ENCODE results near the gene TMEM163. TPM values are rescaled to one million over a fixed set of nuclear protein-coding genes. Genes with fewer than 3 reads are reported as not detected.

TMEM163 gene
- polyA plus RNA-seq, 1 experiment, result not detected

DNA sequence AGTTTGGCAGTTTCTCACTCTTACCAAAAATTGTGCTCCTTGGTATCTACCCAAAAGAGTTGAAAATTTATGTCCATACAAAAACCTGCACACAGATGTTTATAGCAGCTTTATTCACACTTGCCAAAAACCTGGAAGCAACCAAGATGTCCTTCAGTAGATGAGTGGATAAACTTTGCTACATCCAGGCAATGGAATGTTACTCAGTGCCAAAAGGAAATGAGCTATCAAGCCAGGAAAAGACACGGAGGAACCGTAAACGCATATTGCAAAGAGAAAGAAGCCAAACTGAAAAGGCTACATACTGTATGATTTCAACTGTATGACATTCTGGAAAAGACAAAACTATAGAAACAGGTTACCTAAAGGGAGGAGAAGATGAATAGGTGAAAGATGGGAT, 36.1 kb downstream of the TMEM163 start:
- POLR2A ChIA-PET, result no interaction called here

DNA sequence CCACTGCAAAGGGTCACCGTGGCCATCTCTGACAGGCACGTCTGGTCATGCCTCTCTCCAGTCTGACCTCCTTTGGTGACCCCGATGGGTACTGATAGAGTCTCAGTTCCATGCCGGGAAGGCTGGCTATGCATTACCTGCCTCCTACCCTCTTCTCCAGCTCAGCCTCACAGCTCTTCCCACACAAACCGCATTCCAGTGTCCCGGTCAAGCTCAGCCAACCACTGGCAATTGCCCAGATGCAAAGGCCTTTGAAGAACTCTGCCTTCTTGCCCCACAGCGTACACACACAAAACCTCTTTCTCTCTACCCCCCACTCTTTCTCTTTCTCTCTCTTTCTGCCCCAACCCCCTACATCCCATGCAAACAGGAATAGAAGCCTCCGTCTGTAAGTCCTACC, 37.6 kb downstream of the TMEM163 start:
- ChIA-PET POLR2A (no interaction called here), CTCF (no interaction called here)
- H3K27me3 ChIP-seq (ENCODE audit: control insufficient read depth, insufficient read depth, low read length), result no peaks in the 10 kb centered on the region; the same call in 1 of the 2 replicates
- no peak for DNase-seq (ENCODE audit: low read depth)
- H3K4me3 ChIP-seq (ENCODE audit: low read depth, low read length), result no peak overlapping the region
- TF ChIP-seq, protein P1, sequence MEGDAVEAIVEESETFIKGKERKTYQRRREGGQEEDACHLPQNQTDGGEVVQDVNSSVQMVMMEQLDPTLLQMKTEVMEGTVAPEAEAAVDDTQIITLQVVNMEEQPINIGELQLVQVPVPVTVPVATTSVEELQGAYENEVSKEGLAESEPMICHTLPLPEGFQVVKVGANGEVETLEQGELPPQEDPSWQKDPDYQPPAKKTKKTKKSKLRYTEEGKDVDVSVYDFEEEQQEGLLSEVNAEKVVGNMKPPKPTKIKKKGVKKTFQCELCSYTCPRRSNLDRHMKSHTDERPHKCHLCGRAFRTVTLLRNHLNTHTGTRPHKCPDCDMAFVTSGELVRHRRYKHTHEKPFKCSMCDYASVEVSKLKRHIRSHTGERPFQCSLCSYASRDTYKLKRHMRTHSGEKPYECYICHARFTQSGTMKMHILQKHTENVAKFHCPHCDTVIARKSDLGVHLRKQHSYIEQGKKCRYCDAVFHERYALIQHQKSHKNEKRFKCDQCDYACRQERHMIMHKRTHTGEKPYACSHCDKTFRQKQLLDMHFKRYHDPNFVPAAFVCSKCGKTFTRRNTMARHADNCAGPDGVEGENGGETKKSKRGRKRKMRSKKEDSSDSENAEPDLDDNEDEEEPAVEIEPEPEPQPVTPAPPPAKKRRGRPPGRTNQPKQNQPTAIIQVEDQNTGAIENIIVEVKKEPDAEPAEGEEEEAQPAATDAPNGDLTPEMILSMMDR (IDR thresholded peaks at IDR 0.05; ENCODE audit: insufficient read depth, low read depth, low read length), result no peak
- H3K36me3 ChIP-seq (ENCODE audit: control insufficient read depth, insufficient read depth, low read length), result no peaks in the 10 kb centered on the region

More for the DNA sequence above, 36.1 kb downstream of the TMEM163 start:
- no peaks in the 10 kb centered on the region for H3K36me3 ChIP-seq (ENCODE audit: control insufficient read depth, insufficient read depth, low read length)
- TF ChIP-seq, protein P1 (IDR thresholded peaks at IDR 0.05; ENCODE audit: insufficient read depth, low read depth, low read length), result no peak
- no peaks in the 10 kb centered on the region; the same call in 1 of the 2 replicates for H3K27me3 ChIP-seq (ENCODE audit: control insufficient read depth, insufficient read depth, low read length)
- CTCF ChIA-PET, result interaction anchor here (0.9 kb wide), 1 partner anchor 25 kb away, joined by 3 read pairs; no protein-coding TSS in a partner anchor
- H3K4me3 ChIP-seq (ENCODE audit: low read depth, low read length), result no peak overlapping the region
- no peak for DNase-seq (ENCODE audit: low read depth)

DNA sequence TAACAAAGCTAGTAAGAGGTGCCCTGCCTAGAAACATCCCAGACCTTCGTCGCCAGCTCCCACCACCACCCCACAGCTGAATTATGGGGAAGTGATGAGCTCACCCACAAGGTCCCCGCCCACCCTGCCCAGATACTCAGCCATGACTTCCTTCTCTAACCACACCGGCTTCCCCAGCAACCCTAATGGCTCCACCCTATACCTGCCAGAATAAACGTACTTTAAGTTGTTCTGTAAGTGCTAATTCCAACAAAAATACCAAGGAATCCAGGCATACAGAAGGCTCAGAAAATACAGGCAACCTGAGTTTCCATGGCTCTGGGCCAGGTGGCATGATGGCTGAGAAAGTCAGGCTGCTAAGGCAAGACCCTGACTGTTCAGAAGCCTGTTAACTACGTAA, 39.1 kb downstream of the TMEM163 start:
- no peak for DNase-seq (ENCODE audit: low read depth)
- ChIA-PET CTCF (no interaction called here), POLR2A (no interaction called here)
- Histone ChIP-seq H3K27me3 (ENCODE audit: control insufficient read depth, insufficient read depth, low read length) (no peaks in the 10 kb centered on the region; the same call in 1 of the 2 replicates), H3K36me3 (ENCODE audit: control insufficient read depth, insufficient read depth, low read length) (no peaks in the 10 kb centered on the region), H3K4me3 (ENCODE audit: low read depth, low read length) (no peak overlapping the region)
- TF ChIP-seq, protein P1 (IDR thresholded peaks at IDR 0.05; ENCODE audit: insufficient read depth, low read depth, low read length), result no peak

DNA sequence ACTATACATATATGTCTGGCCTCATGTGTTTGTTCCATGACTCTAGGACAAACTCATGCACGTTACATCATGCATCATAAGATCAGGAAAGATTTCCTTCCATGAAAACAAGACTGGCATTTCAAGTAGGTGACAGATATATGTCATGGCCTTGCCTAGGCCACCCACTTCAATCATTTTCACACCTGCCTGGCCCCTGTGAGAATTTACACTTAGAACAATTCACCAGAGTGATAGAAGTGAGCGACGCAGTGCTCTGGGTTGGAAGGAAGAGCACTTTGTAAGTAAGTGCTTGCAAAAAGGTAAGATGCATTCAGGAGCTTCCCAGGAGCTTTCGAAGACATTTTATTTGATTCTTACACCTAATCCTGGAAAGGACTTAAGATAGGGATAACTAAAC, 39.5 kb downstream of the TMEM163 start:
- Histone ChIP-seq H3K27me3 (ENCODE audit: control insufficient read depth, insufficient read depth, low read length) (no peaks in the 10 kb centered on the region; the same call in 1 of the 2 replicates), H3K36me3 (ENCODE audit: control insufficient read depth, insufficient read depth, low read length) (no peaks in the 10 kb centered on the region), H3K4me3 (ENCODE audit: low read depth, low read length) (no peak overlapping the region)
- no peak for DNase-seq (ENCODE audit: low read depth)
- TF ChIP-seq, protein P1 (IDR thresholded peaks at IDR 0.05; ENCODE audit: insufficient read depth, low read depth, low read length), result no peak
- CTCF ChIA-PET, result no interaction called here
- POLR2A ChIA-PET, result no interaction called here

DNA sequence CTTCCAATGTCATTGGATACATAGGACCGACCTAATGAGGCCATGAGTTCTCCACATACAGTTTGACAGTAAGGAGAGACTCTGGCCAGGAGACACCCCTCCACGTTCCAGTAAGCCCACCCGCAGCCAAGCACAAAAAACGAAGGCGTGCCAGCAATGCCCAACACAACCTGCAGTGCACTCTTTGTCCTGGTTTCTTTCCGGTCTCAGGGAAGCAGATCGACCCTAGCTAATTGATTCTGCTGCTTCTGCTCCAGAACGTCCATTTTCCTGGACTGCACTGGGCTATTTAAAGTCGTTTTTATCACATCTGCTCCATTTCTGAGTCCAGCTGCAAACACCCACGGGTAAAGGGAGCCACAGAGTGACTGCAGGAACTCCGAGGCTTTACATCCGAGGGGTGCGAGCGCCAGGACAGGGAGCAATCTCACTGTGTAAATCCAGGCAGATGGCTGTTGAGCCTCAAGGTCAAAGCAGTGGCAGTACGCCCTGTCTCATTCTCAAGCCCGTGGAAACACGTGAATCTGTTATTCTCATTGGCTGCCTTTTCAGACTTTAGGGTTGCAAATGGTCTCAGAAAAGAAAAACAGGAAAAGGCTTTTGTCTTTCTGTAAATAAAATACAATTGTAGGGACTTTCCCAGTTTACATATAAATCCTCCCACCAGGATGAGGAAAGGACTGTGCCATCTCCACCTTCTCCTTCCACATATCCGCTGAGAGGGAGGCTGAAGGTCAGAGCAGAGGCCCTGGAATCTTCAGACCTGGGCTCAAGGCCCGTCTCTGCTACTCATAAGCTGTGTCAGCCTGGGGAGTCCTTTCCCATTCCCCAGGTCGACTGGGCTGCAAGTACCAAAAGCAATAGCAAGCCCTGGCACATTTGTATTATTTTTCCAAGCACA, 40.7 kb downstream of the TMEM163 start:
- CTCF ChIA-PET, result no interaction called here
- TF ChIP-seq, protein P1 (IDR thresholded peaks at IDR 0.05; ENCODE audit: insufficient read depth, low read depth, low read length), result no peak

More for the DNA sequence above, 40.7 kb downstream of the TMEM163 start:
- H3K36me3 ChIP-seq (ENCODE audit: control insufficient read depth, insufficient read depth, low read length), result no peaks in the 10 kb centered on the region
- no peak for DNase-seq (ENCODE audit: low read depth)
- no peaks in the 10 kb centered on the region; the same call in 1 of the 2 replicates for H3K27me3 ChIP-seq (ENCODE audit: control insufficient read depth, insufficient read depth, low read length)
- POLR2A ChIA-PET, result no interaction called here
- no peak overlapping the region for H3K4me3 ChIP-seq (ENCODE audit: low read depth, low read length)

Data from BJ (cell line).